Neural crest cell (in vitro differentiated cells): ENCODE data around the gene SCAI. TPM values are rescaled to one million over a fixed set of nuclear protein-coding genes. Genes with fewer than 3 reads are reported as not detected.
"Not testable (repeated sequence)": the region's sequence is repeated elsewhere in the genome, so short reads cannot be mapped to it uniquely, and the experiment has no call there.

ENCODE experiments used
- DNase-seq: peaks from one replicate; pipeline ENCODE4 v3.0.0; 2021; ENCODE audit warnings: low read depth, mixed read lengths, low spot score
- H3K27ac Mint-ChIP-seq: one replicate; pipeline ENCODE4 v1.8.0; 2021; ENCODE audit warnings: mild to moderate bottlenecking, mixed read lengths; ENCODE audit not compliant: unreplicated experiment
- H3K27me3 Mint-ChIP-seq: 2 replicates; pipeline ENCODE4 v1.8.0; 2021; ENCODE audit warnings: low read depth, mild to moderate bottlenecking, mixed read lengths
- H3K36me3 Mint-ChIP-seq: 2 replicates; pipeline ENCODE4 v1.8.0; 2021; ENCODE audit warnings: low read depth, mild to moderate bottlenecking, mixed read lengths
- H3K4me1 Mint-ChIP-seq: 2 replicates; pipeline ENCODE4 v1.8.0; 2021; ENCODE audit warnings: mixed read lengths
- H3K4me3 Mint-ChIP-seq: one replicate; pipeline ENCODE4 v1.8.0; 2021; ENCODE audit warnings: mild to moderate bottlenecking, mixed read lengths
- H3K9me3 Mint-ChIP-seq: 2 replicates; pipeline ENCODE4 v1.8.0; 2021; ENCODE audit warnings: mixed read lengths
- total RNA-seq: library from RNA; stranded (reverse); gene quantifications from 2 replicates; pipeline ENCODE4 v1.2.1, GENCODE V29; 2021
- TF ChIP-seq, protein P1 (sequence below): fragments of 200-600 bp; sonication (generic); conservative IDR thresholded peaks from 2 replicates; pipeline ENCODE4 v1.5.0; 2021; ENCODE audit warnings: antibody characterized with exemption, mild to moderate bottlenecking

Gene SCAI
- total RNA-seq, 1 donor from 2014 or later = 13.1 TPM

DNA sequence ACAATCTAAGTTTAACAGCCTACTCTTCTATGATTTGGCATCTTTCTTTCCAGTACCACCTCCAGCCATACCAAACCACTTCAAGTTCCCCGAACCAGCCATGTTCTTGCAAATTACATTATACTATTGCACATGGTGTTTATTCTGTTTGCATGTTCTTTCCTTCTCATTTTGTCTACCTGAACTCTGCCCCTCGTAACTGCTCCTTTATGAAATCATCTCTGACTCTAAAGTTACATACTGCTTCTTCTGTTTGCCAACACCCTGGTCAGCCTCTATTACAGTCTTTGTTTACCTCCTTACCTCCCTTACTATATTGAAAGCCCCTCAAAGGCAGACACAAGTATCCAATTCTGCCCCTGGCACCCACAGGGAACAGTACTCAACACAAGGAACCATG is 40.2 kb upstream of the SCAI start:
- DNase-seq = no peak
- Mint-ChIP-seq H3K36me3 (peaks cover 9% of the 10 kb centered on the region), H3K27me3 (no peaks in the 10 kb centered on the region), H3K9me3 (peaks cover 3% of the 10 kb centered on the region), H3K4me1 (peaks cover 15% of the 10 kb centered on the region), H3K27ac (no peak overlapping the region), H3K4me3 (no peak overlapping the region)
- TF ChIP-seq, protein P1, sequence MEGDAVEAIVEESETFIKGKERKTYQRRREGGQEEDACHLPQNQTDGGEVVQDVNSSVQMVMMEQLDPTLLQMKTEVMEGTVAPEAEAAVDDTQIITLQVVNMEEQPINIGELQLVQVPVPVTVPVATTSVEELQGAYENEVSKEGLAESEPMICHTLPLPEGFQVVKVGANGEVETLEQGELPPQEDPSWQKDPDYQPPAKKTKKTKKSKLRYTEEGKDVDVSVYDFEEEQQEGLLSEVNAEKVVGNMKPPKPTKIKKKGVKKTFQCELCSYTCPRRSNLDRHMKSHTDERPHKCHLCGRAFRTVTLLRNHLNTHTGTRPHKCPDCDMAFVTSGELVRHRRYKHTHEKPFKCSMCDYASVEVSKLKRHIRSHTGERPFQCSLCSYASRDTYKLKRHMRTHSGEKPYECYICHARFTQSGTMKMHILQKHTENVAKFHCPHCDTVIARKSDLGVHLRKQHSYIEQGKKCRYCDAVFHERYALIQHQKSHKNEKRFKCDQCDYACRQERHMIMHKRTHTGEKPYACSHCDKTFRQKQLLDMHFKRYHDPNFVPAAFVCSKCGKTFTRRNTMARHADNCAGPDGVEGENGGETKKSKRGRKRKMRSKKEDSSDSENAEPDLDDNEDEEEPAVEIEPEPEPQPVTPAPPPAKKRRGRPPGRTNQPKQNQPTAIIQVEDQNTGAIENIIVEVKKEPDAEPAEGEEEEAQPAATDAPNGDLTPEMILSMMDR = no peak

DNA sequence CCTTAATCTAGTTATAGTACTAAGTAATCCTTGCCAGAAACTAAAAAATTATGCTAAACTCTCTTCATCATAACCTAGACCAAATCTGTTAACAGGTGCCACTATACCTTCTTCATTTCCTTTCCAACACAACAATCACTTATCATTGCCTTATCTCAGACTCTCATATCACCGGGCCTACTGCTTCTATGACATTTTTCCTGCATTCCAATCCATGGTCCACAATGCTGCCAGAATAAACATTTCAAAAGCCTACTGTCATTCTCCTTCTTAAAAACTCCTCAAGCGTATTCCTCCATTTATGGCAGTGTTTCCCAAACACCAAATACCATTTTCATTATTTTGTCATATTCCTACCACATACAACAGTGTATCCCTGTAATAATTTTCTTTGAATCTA is 39.7 kb upstream of the SCAI start:
- Mint-ChIP-seq H3K4me3 (no peak overlapping the region), H3K27me3 (no peaks in the 10 kb centered on the region), H3K4me1 (peaks cover 15% of the 10 kb centered on the region), H3K27ac (no peak overlapping the region), H3K36me3 (peaks cover 13% of the 10 kb centered on the region), H3K9me3 (peaks cover 3% of the 10 kb centered on the region)
- no peak for DNase-seq
- TF ChIP-seq, protein P1 = no peak

DNA sequence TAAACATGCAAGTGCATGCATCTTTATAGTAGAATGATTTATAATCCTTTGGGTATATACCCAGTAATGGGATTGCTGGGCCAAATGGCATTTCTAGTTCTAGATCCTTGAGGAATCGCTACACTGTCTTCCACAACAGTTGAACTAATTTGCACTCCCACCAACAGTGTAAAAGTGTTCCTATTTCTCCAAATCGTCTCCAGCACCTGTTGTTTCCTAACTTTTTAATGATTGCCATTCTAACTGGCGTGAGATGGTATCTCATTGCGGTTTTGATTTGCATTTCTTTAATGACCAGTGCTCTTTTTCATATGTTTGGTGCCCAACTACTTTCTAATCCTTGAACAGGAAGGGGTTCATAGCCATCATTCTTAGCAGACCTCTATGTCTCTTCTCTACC is 38.4 kb upstream of the SCAI start:
- not testable (repeated sequence) for H3K9me3 Mint-ChIP-seq, H3K27ac Mint-ChIP-seq, H3K4me3 Mint-ChIP-seq, DNase-seq, H3K4me1 Mint-ChIP-seq, H3K27me3 Mint-ChIP-seq
- peaks cover 15% of the 10 kb centered on the region for H3K36me3 Mint-ChIP-seq

DNA sequence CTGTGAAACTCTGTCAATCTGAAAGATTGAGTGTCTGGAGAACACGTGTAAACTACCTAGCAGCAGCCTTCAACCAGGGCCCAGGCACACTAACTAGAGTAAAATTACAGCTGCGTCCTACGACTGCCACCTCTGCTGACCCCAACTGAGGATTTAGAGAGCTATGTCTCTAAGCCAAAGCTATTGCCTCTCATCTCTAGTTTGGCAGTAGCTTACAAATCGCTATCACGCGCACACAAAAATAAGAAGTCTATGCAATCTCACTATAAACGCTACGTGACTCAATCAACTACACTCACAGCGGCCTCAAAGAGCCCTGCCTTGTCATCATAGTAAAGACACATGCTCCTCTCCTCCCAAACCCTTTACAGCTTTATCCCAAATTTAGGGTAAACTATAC is 37.5 kb upstream of the SCAI start:
- Mint-ChIP-seq H3K27me3 (no peaks in the 10 kb centered on the region), H3K36me3 (peaks cover 15% of the 10 kb centered on the region), H3K4me1 (peaks cover 12% of the 10 kb centered on the region), H3K9me3 (peaks cover 5% of the 10 kb centered on the region), H3K4me3 (no peak overlapping the region), H3K27ac (no peak overlapping the region)
- no peak for DNase-seq
- TF ChIP-seq, protein P1 = no peak

DNA sequence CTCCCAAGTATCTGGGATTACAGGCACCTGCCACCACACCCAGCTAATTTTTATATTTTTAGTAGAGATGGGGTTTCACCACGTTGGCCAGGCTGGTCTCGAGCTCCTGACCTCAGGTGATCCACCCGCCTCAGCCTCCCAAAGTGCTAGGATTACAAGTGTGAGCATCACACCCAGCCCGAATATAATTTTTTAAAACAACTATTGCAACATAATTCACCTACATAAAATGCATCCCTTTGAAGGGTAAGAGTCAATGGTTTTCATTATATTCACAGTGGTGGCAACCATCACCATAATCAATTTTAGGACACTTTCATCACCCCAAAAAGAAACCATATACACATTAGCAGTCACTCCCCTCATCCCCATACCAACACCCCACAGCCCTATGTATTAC is 36.4 kb upstream of the SCAI start:
- not testable (repeated sequence) for H3K27ac Mint-ChIP-seq, H3K4me3 Mint-ChIP-seq, H3K27me3 Mint-ChIP-seq, H3K9me3 Mint-ChIP-seq, DNase-seq
- Mint-ChIP-seq H3K36me3 (peaks cover 15% of the 10 kb centered on the region), H3K4me1 (peaks cover 12% of the 10 kb centered on the region)

DNA sequence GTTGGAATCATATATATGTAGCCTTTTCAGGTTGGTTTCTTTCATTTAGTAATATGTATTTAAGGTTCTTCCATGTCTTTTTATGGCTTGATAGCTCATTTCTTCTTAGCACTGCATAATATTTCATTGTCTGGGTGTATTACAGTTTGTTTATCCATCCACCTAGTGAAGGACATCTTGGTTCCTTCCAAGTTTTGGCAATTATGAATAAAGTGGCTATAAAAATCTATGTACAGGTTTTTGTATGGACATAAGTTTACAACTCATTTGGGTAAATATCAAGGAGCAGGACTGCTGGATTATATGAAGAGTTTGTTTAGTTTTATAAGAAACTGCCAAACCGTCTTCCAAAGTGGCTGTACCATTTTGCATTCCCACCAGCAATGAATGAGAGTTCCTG is 34.6 kb upstream of the SCAI start:
- Mint-ChIP-seq H3K4me1 (peaks cover 10% of the 10 kb centered on the region), H3K9me3 (peaks cover 3% of the 10 kb centered on the region), H3K4me3 (no peak overlapping the region), H3K27me3 (no peaks in the 10 kb centered on the region), H3K36me3 (peaks cover 13% of the 10 kb centered on the region), H3K27ac (no peak overlapping the region)
- DNase-seq = no peak
- TF ChIP-seq, protein P1 = no peak

DNA sequence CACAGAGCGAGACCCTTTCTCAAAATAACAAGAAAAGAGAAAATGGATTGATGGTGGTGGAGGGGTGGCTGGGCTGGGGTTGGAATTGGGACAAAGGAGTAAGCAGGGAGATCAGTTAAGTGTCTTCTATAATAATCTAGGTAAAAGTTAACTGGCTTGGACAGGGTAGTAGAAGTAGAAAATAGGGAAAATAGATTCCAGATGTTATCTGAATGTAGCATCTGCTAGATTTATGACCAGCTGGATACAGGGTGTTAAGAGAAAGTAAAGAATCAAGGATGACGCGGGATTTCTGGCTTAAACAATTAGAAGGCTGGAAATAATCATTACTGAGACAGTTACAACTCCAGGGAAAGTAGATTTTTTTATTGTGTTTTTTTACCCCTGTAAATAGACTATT is 33.3 kb upstream of the SCAI start:
- no peaks in the 10 kb centered on the region for H3K27me3 Mint-ChIP-seq
- no peak for DNase-seq
- H3K9me3 Mint-ChIP-seq = peaks cover 2% of the 10 kb centered on the region
- TF ChIP-seq, protein P1 = no peak
- H3K36me3 Mint-ChIP-seq = peaks cover 12% of the 10 kb centered on the region
- H3K4me1 Mint-ChIP-seq = peaks cover 8% of the 10 kb centered on the region
- no peak overlapping the region for H3K4me3 Mint-ChIP-seq
- H3K27ac Mint-ChIP-seq = no peak overlapping the region
